Mammary epithelial cell (primary cell): ENCODE data around the gene QRICH1.

Source experiments
- EZH2 ChIP-seq: IDR thresholded peaks from 2 replicates; pipeline ENCODE4 v1.6.1; 2012; ENCODE audit warnings: low read length, inconsistent platforms, borderline replicate concordance
- TF ChIP-seq, protein P1 (sequence below), 2 donors: IDR thresholded peaks in 1 of 2; conservative IDR thresholded peaks in 1 of 2; 2 replicates each; pipeline ENCODE4 v1.5.1; 2011 to 2012; ENCODE audit warnings: inconsistent platforms in 2 of 2, low read length in 2 of 2, mild to moderate bottlenecking in 2 of 2, control low read depth in 1 of 2, low read depth in 1 of 2; ENCODE audit not compliant: insufficient read depth in 1 of 2; ENCODE audit errors: extremely low read depth in 1 of 2

DNA sequence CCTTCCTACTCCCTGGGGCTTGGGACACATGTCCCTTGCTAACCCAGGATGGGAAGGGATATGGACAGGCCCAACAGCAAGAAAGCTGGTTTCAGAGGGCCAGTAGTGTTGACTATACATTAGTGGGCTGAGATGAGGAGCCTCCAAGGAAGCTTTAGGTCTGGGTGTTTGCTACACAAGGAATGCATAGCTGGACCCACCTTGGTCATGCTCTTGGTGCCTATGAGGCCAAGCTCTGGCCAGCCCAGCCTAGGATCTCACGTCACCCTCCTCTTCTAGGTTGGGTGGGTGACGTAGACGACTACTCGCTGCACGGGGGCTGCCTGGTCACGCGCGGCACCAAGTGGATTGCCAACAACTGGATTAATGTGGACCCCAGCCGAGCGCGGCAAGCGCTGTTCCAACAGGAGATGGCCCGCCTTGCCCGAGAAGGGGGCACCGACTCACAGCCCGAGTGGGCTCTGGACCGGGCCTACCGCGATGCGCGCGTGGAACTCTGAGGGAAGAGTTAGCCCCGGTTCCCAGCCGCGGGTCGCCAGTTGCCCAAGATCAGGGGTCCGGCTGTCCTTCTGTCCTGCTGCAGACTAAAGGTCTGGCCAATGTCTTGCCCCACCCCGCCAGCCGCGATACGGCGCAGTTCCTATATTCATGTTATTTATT lies 87.3 kb downstream of the QRICH1 start:
- TF ChIP-seq, protein P1, sequence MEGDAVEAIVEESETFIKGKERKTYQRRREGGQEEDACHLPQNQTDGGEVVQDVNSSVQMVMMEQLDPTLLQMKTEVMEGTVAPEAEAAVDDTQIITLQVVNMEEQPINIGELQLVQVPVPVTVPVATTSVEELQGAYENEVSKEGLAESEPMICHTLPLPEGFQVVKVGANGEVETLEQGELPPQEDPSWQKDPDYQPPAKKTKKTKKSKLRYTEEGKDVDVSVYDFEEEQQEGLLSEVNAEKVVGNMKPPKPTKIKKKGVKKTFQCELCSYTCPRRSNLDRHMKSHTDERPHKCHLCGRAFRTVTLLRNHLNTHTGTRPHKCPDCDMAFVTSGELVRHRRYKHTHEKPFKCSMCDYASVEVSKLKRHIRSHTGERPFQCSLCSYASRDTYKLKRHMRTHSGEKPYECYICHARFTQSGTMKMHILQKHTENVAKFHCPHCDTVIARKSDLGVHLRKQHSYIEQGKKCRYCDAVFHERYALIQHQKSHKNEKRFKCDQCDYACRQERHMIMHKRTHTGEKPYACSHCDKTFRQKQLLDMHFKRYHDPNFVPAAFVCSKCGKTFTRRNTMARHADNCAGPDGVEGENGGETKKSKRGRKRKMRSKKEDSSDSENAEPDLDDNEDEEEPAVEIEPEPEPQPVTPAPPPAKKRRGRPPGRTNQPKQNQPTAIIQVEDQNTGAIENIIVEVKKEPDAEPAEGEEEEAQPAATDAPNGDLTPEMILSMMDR (conservative IDR thresholded peaks at IDR 0.05 in 1 of 2, IDR thresholded peaks at IDR 0.05 in 1 of 2; ENCODE audit: extremely low read depth in 1 of 2, insufficient read depth in 1 of 2, low read depth in 1 of 2, low read length in 2 of 2), result no peak
- no peak for TF ChIP-seq EZH2
